PFSK-1 (cell line): ENCODE measurements around the gene TMEM95.

Experiments
- FOXP2 ChIP-seq: optimal IDR thresholded peaks from 2 replicates; pipeline ENCODE3; 2011; ENCODE audit warnings: borderline replicate concordance, control low read depth, inconsistent platforms; ENCODE audit not compliant: insufficient read depth; ENCODE audit errors: extremely low read length, extremely low read depth
- POLR2AphosphoS5 ChIP-seq: IDR thresholded peaks from 2 replicates; pipeline ENCODE4 v1.6.1; 2012; ENCODE audit warnings: low read depth, mild to moderate bottlenecking, control low read depth, low read length, moderate library complexity
- REST ChIP-seq, 2 experiments: IDR thresholded peaks; 2 replicates each; pipeline versions ENCODE4 v1.6.1 to v1.8.0; 2011 to 2012; ENCODE audit warnings: low read depth in 2 of 2, low read length in 2 of 2, control low read depth in 1 of 2, inconsistent platforms in 1 of 2, mild to moderate bottlenecking in 1 of 2, moderate library complexity in 1 of 2; ENCODE audit not compliant: insufficient read depth in 1 of 2
- SIN3A ChIP-seq: IDR thresholded peaks from 2 replicates; pipeline ENCODE4 v1.6.1; 2012; ENCODE audit warnings: mild to moderate bottlenecking, low read length, moderate library complexity, borderline replicate concordance; ENCODE audit not compliant: insufficient read depth
- TAF1 ChIP-seq: IDR thresholded peaks from 2 replicates; pipeline ENCODE4 v1.6.1; 2012; ENCODE audit warnings: low read length, control low read depth, borderline replicate concordance; ENCODE audit not compliant: insufficient read depth

Gene TMEM95

GRCh38 chr17:7351665-7352502 is 3.1 kb upstream of the TMEM95 start, which contains the start of gene KCTD11:
Gene KCTD11 (plus strand): TSS chr17:7352162.
- TF ChIP-seq SIN3A (peak; percentile 36; the same call in 1 of the 2 replicates), TAF1 (peak; percentile 65; the same call in 1 of the 2 replicates), POLR2AphosphoS5 (peak; percentile 77), FOXP2 (peak; percentile 10), REST (IDR thresholded peaks at IDR 0.05; ENCODE audit: insufficient read depth in 1 of 2, low read depth in 2 of 2, low read length in 2 of 2) (0 out of 4 replicates have a peak, but pooled peaks of 1 of the 2 experiments have one; percentile 8)

DNA sequence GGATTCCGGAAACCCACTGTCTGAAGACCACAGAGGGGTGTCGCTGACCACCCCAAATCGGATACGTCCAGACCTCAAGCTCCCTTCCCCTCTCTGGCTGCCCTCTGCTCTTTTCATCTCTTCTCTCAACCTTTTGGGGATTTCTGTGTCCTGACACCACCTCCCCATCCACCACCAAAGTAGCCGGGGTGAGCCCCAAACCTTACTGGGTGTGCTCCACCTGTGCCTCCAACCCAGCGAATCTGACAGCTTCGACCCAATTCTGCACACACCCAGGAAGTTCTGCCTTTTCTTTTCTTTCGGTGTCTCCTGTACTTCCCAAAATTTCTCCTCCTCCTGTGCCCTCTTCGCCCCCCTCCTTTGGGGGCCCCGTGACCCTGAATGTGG is 2.5 kb upstream of the TMEM95 start:
- no peak for TF ChIP-seq SIN3A

- no peak for TF ChIP-seq POLR2AphosphoS5
- no peak for TF ChIP-seq REST (IDR thresholded peaks at IDR 0.05; ENCODE audit: insufficient read depth in 1 of 2, low read depth in 2 of 2, low read length in 2 of 2)
- TF ChIP-seq SIN3A, result no peak
- no peak for TF ChIP-seq TAF1
- no peak for TF ChIP-seq FOXP2
These were observed 1.9 kb upstream of the TMEM95 start for GRCh38 chr17:7352910-7353635.

DNA sequence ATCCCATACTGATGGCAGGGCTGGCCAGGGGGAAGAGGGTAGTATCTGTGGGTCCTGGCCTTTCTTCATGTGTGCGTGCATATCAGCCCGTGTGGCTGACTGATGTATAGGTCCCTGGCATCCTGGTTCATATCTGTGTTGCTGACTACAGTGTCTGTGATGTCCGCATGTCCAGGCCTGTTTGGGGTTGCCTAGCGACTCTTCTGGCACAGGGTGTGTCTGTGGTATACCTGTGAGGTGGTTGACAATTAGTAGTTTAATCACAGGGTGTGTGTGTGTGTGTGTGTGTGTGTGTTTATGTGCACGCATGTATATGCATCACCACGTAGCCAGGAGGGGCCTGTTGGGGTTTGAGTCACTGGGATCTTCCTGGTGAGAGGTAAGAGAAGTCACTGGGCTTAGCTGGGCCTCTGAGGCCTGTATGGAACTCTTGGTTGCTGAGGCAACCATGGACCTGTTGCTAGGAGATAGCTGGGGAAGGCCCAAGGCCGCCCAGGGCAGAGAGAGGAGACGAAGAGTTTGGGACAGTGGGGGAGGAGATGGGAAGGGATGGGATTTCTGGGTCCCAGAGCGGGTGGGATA is 603 bp upstream of the TMEM95 start:
- TF ChIP-seq REST (IDR thresholded peaks at IDR 0.05; ENCODE audit: insufficient read depth in 1 of 2, low read depth in 2 of 2, low read length in 2 of 2) (no peak), TAF1 (no peak), FOXP2 (no peak), POLR2AphosphoS5 (no peak), SIN3A (no peak)

DNA sequence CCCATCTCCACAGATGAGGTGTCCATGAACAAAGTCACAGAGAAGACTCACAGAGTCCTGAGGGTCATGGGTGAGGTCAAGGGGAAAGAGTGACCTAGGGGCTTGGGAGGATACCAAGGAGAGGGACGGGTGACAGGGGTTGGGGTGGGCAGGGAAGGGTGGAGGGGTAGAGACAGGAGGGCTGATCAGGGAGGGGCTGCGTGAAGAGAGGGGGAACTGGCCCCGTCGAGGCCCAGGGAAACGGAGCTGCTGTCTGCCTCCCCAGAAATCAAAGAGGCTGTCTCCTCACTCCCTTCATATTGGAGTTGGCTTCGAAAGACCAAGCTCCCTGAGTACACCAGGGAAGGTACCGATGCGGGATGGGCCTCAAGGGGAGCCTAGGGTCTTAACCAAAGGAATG is 617 bp downstream of the TMEM95 start:
- TF ChIP-seq SIN3A (no peak), REST (IDR thresholded peaks at IDR 0.05; ENCODE audit: insufficient read depth in 1 of 2, low read depth in 2 of 2, low read length in 2 of 2) (no peak), TAF1 (no peak), FOXP2 (no peak), POLR2AphosphoS5 (no peak)
